H9 (cell line): ENCODE measurements around the gene EML4. TPM values are rescaled to one million over a fixed set of nuclear protein-coding genes. Genes with fewer than 3 reads are reported as not detected.

Experiments
- DNase-seq: peaks from one replicate; pipeline ENCODE4 v3.0.0-alpha.2; 2017
- H2AFZ ChIP-seq: one replicate; pipeline ENCODE4 v1.6.1; 2013; ENCODE audit warnings: mild to moderate bottlenecking, low read length, control low read depth, moderate library complexity
- H2AK5ac ChIP-seq: 2 replicates; pipeline ENCODE4 v1.6.1; 2013; ENCODE audit warnings: low read length, control low read depth, mixed read lengths; ENCODE audit not compliant: insufficient read length
- H2BK120ac ChIP-seq: one replicate; pipeline ENCODE4 v1.6.1; 2013; ENCODE audit warnings: low read depth, mild to moderate bottlenecking, low read length, control low read depth, inconsistent platforms; ENCODE audit not compliant: poor library complexity, severe bottlenecking
- H2BK12ac ChIP-seq: 2 replicates; pipeline ENCODE4 v1.6.1; 2013; ENCODE audit warnings: low read length, control low read depth, mixed read lengths, low read depth; ENCODE audit not compliant: insufficient read length
- H2BK15ac ChIP-seq: 2 replicates; pipeline ENCODE4 v1.6.1; 2013; ENCODE audit warnings: low read depth, low read length, control low read depth
- H2BK20ac ChIP-seq: one replicate; pipeline ENCODE4 v1.6.1; 2013; ENCODE audit warnings: low read depth, mild to moderate bottlenecking, low read length, control low read depth, inconsistent platforms; ENCODE audit not compliant: poor library complexity, severe bottlenecking
- H2BK5ac ChIP-seq: 2 replicates; pipeline ENCODE4 v1.6.1; 2013; ENCODE audit warnings: low read length, control low read depth, mixed read lengths; ENCODE audit not compliant: insufficient read length
- H3K14ac ChIP-seq: 2 replicates; pipeline ENCODE4 v1.6.1; 2013; ENCODE audit warnings: low read length, control low read depth; ENCODE audit not compliant: insufficient read depth
- H3K18ac ChIP-seq: 2 replicates; pipeline ENCODE4 v1.6.1; 2013; ENCODE audit warnings: low read depth, mild to moderate bottlenecking, mixed read lengths, low read length, control low read depth; ENCODE audit not compliant: insufficient read length
- H3K23ac ChIP-seq: 2 replicates; pipeline ENCODE4 v1.6.1; 2013; ENCODE audit warnings: low read length, control low read depth, mixed read lengths, low read depth; ENCODE audit not compliant: insufficient read length
- H3K23me2 ChIP-seq: 2 replicates; pipeline ENCODE4 v1.6.1; 2013; ENCODE audit warnings: low read depth, mild to moderate bottlenecking, mixed read lengths, low read length, control low read depth; ENCODE audit not compliant: insufficient read length, poor library complexity, severe bottlenecking
- H3K27ac ChIP-seq: 2 replicates; pipeline ENCODE4 v1.5.1; 2013; ENCODE audit warnings: low read length, control low read depth, mixed read lengths, low read depth; ENCODE audit not compliant: insufficient read length
- H3K27me3 ChIP-seq: 2 replicates; pipeline ENCODE4 v1.6.1; 2013; ENCODE audit warnings: low read length, control low read depth, inconsistent platforms; ENCODE audit not compliant: insufficient read depth
- H3K4ac ChIP-seq: 2 replicates; pipeline ENCODE4 v1.6.1; 2013; ENCODE audit warnings: low read depth, mild to moderate bottlenecking, control low read depth, inconsistent platforms, low read length, moderate library complexity
- H3K4me1 ChIP-seq: 2 replicates; pipeline ENCODE4 v1.6.1; 2013; ENCODE audit warnings: low read length, control low read depth, inconsistent platforms; ENCODE audit not compliant: insufficient read depth
- H3K4me2 ChIP-seq: 2 replicates; pipeline ENCODE4 v1.6.1; 2013; ENCODE audit warnings: low read length, control low read depth, mixed read lengths; ENCODE audit not compliant: insufficient read length, insufficient read depth
- H3K56ac ChIP-seq: 2 replicates; pipeline ENCODE4 v1.6.1; 2013; ENCODE audit warnings: low read depth, mild to moderate bottlenecking, mixed read lengths, low read length, control low read depth; ENCODE audit not compliant: insufficient read length
- H3K79me1 ChIP-seq: 2 replicates; pipeline ENCODE4 v1.6.1; 2013; ENCODE audit warnings: low read depth, mild to moderate bottlenecking, moderate library complexity, low read length, control low read depth, inconsistent platforms; ENCODE audit not compliant: insufficient read depth, poor library complexity, severe bottlenecking
- H3K79me2 ChIP-seq: 2 replicates; pipeline ENCODE4 v1.6.1; 2013; ENCODE audit warnings: low read length, control low read depth, inconsistent platforms; ENCODE audit not compliant: insufficient read depth
- H3K9ac ChIP-seq: 2 replicates; pipeline ENCODE4 v1.6.1; 2013; ENCODE audit warnings: low read length, control low read depth, mixed read lengths; ENCODE audit not compliant: insufficient read length; ENCODE audit errors: extremely low read depth
- H3K9me3 ChIP-seq: one replicate; pipeline ENCODE4 v1.6.1; 2013; ENCODE audit warnings: low read depth, low read length, inconsistent platforms; ENCODE audit not compliant: control insufficient read depth
- H3T11ph ChIP-seq: one replicate; pipeline ENCODE4 v1.6.1; 2013; ENCODE audit warnings: mild to moderate bottlenecking, low read length, control low read depth, inconsistent platforms
- H4K20me1 ChIP-seq: one replicate; pipeline ENCODE4 v1.6.1; 2013; ENCODE audit not compliant: control insufficient read depth, insufficient read length, insufficient read depth
- H4K5ac ChIP-seq: 2 replicates; pipeline ENCODE4 v1.6.1; 2013; ENCODE audit warnings: low read depth, mild to moderate bottlenecking, mixed read lengths, low read length, control low read depth; ENCODE audit not compliant: insufficient read length
- H4K8ac ChIP-seq: replicated peaks from 2 replicates; pipeline ENCODE4 v1.6.1; 2013; ENCODE audit warnings: low read length, control low read depth, mixed read lengths, low read depth; ENCODE audit not compliant: insufficient read length
- H4K91ac ChIP-seq: 2 replicates; pipeline ENCODE4 v1.6.1; 2013; ENCODE audit warnings: low read depth, mild to moderate bottlenecking, moderate library complexity, mixed read lengths, low read length, control low read depth; ENCODE audit not compliant: insufficient read length
- H3K27ac Mint-ChIP-seq, 3 experiments: 2 replicates in 2 of 3; 3 replicates in 1 of 3; pipeline ENCODE4 v1.8.0; 2020 to 2021; ENCODE audit warnings: mixed read lengths in 3 of 3, mild to moderate bottlenecking in 1 of 3, moderate library complexity in 1 of 3
- H3K27me3 Mint-ChIP-seq: 2 replicates; pipeline ENCODE4 v1.8.0; 2021; ENCODE audit warnings: low read depth, mild to moderate bottlenecking, moderate library complexity, mixed read lengths
- H3K36me3 Mint-ChIP-seq, 3 experiments: 2 replicates in 2 of 3; 3 replicates in 1 of 3; pipeline ENCODE4 v1.8.0; 2020 to 2021; ENCODE audit warnings: low read depth in 3 of 3, mixed read lengths in 3 of 3; ENCODE audit not compliant: insufficient read depth in 1 of 3
- H3K4me1 Mint-ChIP-seq, 2 experiments: 2 replicates each; pipeline ENCODE4 v1.8.0; 2020; ENCODE audit warnings: mixed read lengths in 2 of 2
- H3K4me3 Mint-ChIP-seq, 2 experiments: 2 replicates in 1 of 2; 3 replicates in 1 of 2; pipeline ENCODE4 v1.8.0; 2020 to 2021; ENCODE audit warnings: mild to moderate bottlenecking in 2 of 2, mixed read lengths in 2 of 2, moderate library complexity in 1 of 2
- H3K9me3 Mint-ChIP-seq, 2 experiments: 2 replicates in 1 of 2; 3 replicates in 1 of 2; pipeline ENCODE4 v1.8.0; 2020; ENCODE audit warnings: mild to moderate bottlenecking in 2 of 2, mixed read lengths in 2 of 2, moderate library complexity in 1 of 2
- WGBS: extraction: QIAGEN DNeasy Blood & Tissue Kit; methylation state at CpG from one replicate; pipeline ENCODE4 v1.1.7; 2013; ENCODE audit warnings: missing lambda C conversion rate, low lambda C conversion rate, mixed read lengths; ENCODE audit not compliant: insufficient read length; ENCODE audit errors: extremely low coverage; 5-methylcytosine and 5-hydroxymethylcytosine counted together
- total RNA-seq: library from RNA; stranded (reverse); gene quantifications from 2 replicates; pipeline ENCODE4 v1.2.1, GENCODE V29; 2021
- TF ChIP-seq, protein P1 (sequence below): fragments of 200-600 bp; sonication (generic); conservative IDR thresholded peaks from 3 replicates; pipeline ENCODE4 v1.8.0; 2021; ENCODE audit warnings: antibody characterized with exemption, mild to moderate bottlenecking

The EML4 gene
- total RNA-seq, 1 experiment from 2014 or later = 68.6 TPM

DNA sequence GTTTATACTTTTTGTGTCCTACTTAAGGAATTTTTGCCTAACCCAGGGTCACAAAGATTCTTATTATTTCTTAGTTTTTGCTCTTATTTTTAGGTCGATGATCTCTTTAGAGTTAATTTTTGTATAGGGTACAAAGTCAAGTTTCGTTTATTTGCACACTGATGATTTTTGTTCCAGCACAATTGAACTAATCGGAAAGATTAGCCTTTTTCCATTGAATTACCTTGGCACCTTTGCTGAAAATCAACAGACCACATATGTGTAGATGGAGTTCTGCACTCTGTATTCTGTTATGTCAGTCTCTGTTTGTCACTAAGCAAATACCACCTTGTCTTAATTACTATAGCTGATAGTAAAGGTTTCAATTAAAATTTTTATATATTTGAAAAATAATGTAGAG is 18.7 kb downstream of the EML4 start:
- Histone ChIP-seq H2BK12ac (no peak overlapping the region), H4K8ac (no peak overlapping the region), H2BK120ac (no peak overlapping the region), H4K91ac (no peak overlapping the region), H3K23ac (no peak overlapping the region), H3K27ac (no peak overlapping the region), H2BK15ac (no peak overlapping the region), H3K9me3 (no peaks in the 10 kb centered on the region), H3K23me2 (no peaks in the 10 kb centered on the region), H4K5ac (no peak overlapping the region), H3T11ph (no peak overlapping the region), H3K27me3 (no peaks in the 10 kb centered on the region), H3K4ac (no peak overlapping the region), H3K79me1 (peaks cover 2% of the 10 kb centered on the region), H3K79me2 (peaks cover 7% of the 10 kb centered on the region; the same call in 1 of the 2 replicates), H2BK20ac (no peak overlapping the region), H2AFZ (no peak overlapping the region), H3K9ac (no peak overlapping the region), H2AK5ac (no peak overlapping the region), H2BK5ac (no peak overlapping the region), H3K18ac (no peak overlapping the region), H3K4me2 (no peak overlapping the region), H3K14ac (no peak overlapping the region), H3K56ac (no peak overlapping the region), H4K20me1 (no peaks in the 10 kb centered on the region), H3K4me1 (no peaks in the 10 kb centered on the region)
- DNase-seq = no peak
- H3K4me1 Mint-ChIP-seq = peaks cover 4 to 11% of the 10 kb centered on the region in 2 experiments
- WGBS = no CpG with 5 or more reads among the region's 3 CpGs
- no peak overlapping the region for H3K4me3 Mint-ChIP-seq
- TF ChIP-seq, protein P1, sequence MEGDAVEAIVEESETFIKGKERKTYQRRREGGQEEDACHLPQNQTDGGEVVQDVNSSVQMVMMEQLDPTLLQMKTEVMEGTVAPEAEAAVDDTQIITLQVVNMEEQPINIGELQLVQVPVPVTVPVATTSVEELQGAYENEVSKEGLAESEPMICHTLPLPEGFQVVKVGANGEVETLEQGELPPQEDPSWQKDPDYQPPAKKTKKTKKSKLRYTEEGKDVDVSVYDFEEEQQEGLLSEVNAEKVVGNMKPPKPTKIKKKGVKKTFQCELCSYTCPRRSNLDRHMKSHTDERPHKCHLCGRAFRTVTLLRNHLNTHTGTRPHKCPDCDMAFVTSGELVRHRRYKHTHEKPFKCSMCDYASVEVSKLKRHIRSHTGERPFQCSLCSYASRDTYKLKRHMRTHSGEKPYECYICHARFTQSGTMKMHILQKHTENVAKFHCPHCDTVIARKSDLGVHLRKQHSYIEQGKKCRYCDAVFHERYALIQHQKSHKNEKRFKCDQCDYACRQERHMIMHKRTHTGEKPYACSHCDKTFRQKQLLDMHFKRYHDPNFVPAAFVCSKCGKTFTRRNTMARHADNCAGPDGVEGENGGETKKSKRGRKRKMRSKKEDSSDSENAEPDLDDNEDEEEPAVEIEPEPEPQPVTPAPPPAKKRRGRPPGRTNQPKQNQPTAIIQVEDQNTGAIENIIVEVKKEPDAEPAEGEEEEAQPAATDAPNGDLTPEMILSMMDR = no peak
- H3K27ac Mint-ChIP-seq = no peak overlapping the region
- no peaks in the 10 kb centered on the region for H3K36me3 Mint-ChIP-seq
- H3K27me3 Mint-ChIP-seq = no peaks in the 10 kb centered on the region
- H3K9me3 Mint-ChIP-seq = no peaks in the 10 kb centered on the region
